Colonic mucosa (tissue), 4 donors: ENCODE data around the gene ERBB2. TPM values are rescaled to one million over a fixed set of nuclear protein-coding genes. Genes with fewer than 3 reads are reported as not detected.
A peak's percentile ranks its signal among the peaks of the same experiment; 100 is the strongest.

Source experiments
- DNase-seq: peaks from one replicate; pipeline ENCODE4 v3.0.0-alpha.2; 2020
- H3K27ac ChIP-seq: fragments of 200-600 bp; one replicate; pipeline ENCODE4 v1.8.0; 2021
- H3K27me3 ChIP-seq: fragments of 200-600 bp; one replicate; pipeline ENCODE4 v1.8.0; 2021
- H3K36me3 ChIP-seq: fragments of 200-600 bp; one replicate; pipeline ENCODE4 v1.8.0; 2021
- H3K4me1 ChIP-seq: fragments of 200-600 bp; one replicate; pipeline ENCODE4 v1.8.0; 2021; ENCODE audit warnings: mild to moderate bottlenecking
- H3K4me3 ChIP-seq: fragments of 200-600 bp; one replicate; pipeline ENCODE4 v1.8.0; 2021
- H3K9ac ChIP-seq, 2 donors: one replicate each; pipeline ENCODE4 v1.7.0; 2013; ENCODE audit warnings: control low read depth in 2 of 2, low read depth in 2 of 2, low read length in 2 of 2
- H3K9me3 ChIP-seq: fragments of 200-600 bp; one replicate; pipeline ENCODE4 v1.8.0; 2021
- CTCF ChIP-seq: fragments of 200-600 bp; IDR thresholded peaks from one replicate; pipeline ENCODE4 v1.8.0; 2022; ENCODE audit warnings: antibody characterized with exemption, mild to moderate bottlenecking
- intact Hi-C: fragments of 100-400 bp; cut with DNase I; formaldehyde crosslinking; loops from one replicate; pipeline ENCODE4 v1.14.1; 2022
- total RNA-seq, 2 donors: library from RNA; stranded (reverse); fragmentation: NEBNext Ultra II Directional in 1 of 2; extraction: Animal tissue kit (Norgen Biotek cat#: 25700) in 1 of 2; gene quantifications; one replicate each; pipeline ENCODE4 v1.2.1, GENCODE V29; 2021
- donor health status: healthy.
- donor health status: DM: no; HTN: no; CAD: no.
- donor health status: DM: no; HTN: no; CAD: no.

The ERBB2 gene
- total RNA-seq, 2 donors from 2014 or later = 153 to 174 TPM

GRCh38 chr17:39653662-39654331, 46.1 kb upstream of the ERBB2 start:
- Histone ChIP-seq H3K4me3 (no peak overlapping the region), H3K9me3 (no peaks in the 10 kb centered on the region), H3K27ac (no peak overlapping the region), H3K9ac (peak overlapping the region; percentile 31 to 34), H3K4me1 (peaks cover 30% of the 10 kb centered on the region), H3K36me3 (no peaks in the 10 kb centered on the region), H3K27me3 (no peaks in the 10 kb centered on the region)
- peak; percentile 90 for DNase-seq
- peak; percentile 88 for TF ChIP-seq CTCF
- intact Hi-C loops = no loop called here

DNA sequence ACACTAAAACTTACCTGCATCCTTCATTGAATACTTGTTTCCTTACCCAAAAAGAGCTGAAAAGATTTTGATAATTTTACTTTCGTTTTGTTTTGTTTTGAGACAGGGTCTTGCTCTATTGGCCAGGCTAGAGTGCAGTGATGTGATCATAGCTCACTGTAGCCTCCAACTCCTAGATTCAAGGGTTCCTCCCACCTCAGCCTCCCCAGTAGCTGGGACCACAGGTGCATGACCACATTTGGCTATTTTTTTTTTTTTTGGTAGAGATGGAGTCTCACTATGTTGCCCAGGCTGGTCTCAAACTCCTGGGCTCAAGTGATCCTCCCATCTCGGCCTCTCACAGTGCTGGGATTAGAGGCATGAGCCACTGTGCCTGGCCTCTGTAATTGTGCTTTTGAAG, 44.8 kb upstream of the ERBB2 start:
- H3K27me3 ChIP-seq = no peaks in the 10 kb centered on the region
- DNase-seq = no peak
- no peaks in the 10 kb centered on the region for H3K36me3 ChIP-seq
- no peak for TF ChIP-seq CTCF
- H3K9ac ChIP-seq = no peak overlapping the region
- no peak overlapping the region for H3K4me3 ChIP-seq
- intact Hi-C loops = no loop called here
- H3K27ac ChIP-seq = no peak overlapping the region
- peaks cover 30% of the 10 kb centered on the region for H3K4me1 ChIP-seq
- no peaks in the 10 kb centered on the region for H3K9me3 ChIP-seq

DNA sequence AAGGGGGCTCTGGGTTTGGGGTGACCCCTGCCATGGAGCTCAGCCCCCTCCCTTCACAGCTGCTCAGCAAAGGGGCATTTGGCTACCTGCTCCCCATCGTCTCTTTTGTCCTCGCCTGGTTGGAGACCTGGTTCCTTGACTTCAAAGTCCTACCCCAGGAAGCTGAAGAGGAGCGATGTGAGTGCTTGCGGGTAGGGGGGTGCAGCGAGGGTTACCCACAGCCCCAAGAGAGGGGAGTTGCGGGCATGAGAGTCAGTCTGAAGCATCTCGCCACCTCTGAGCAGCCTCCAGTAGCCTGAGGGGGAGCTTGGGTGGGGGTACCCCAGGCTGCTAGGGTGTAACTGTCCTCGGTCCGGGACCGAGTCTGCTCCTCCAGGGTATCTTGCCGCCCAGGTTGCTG, 41.5 kb upstream of the ERBB2 start:
- no peak overlapping the region for H3K9ac ChIP-seq
- TF ChIP-seq CTCF = no peak
- H3K9me3 ChIP-seq = no peaks in the 10 kb centered on the region
- H3K27ac ChIP-seq = no peak overlapping the region
- intact Hi-C loops = no loop called here
- H3K27me3 ChIP-seq = no peaks in the 10 kb centered on the region
- no peak for DNase-seq
- H3K4me3 ChIP-seq = no peak overlapping the region
- H3K4me1 ChIP-seq = peaks cover 10% of the 10 kb centered on the region
- peaks cover 5% of the 10 kb centered on the region for H3K36me3 ChIP-seq

DNA sequence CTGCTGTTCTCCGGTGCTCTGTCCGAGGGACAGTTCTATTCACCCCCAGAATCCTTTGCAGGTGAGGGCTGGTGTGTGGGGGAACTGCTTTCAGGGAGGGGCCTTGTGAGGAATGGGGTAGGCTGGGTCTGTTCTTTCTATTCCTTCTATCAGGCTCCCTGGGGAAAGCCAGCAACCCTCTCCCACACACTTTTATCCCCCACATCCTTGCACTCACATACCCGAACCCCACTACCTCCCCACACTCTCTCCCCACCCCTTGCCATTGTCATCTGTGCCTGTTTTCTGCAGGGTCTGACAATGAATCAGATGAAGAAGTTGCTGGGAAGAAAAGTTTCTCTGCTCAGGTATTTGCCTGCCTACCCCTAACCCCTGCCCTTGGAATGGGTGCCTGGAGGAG, 41.1 kb upstream of the ERBB2 start:
- Histone ChIP-seq H3K27ac (no peak overlapping the region), H3K4me3 (no peak overlapping the region), H3K9ac (no peak overlapping the region), H3K27me3 (no peaks in the 10 kb centered on the region), H3K36me3 (peaks cover 5% of the 10 kb centered on the region), H3K4me1 (peaks cover 12% of the 10 kb centered on the region), H3K9me3 (no peaks in the 10 kb centered on the region)
- no peak for DNase-seq
- intact Hi-C loops = no loop called here
- TF ChIP-seq CTCF = no peak

GRCh38 chr17:39659279-39660010, 40.4 kb upstream of the ERBB2 start:
- Histone ChIP-seq H3K9ac (no peak overlapping the region), H3K9me3 (no peaks in the 10 kb centered on the region), H3K27me3 (no peaks in the 10 kb centered on the region), H3K4me3 (no peak overlapping the region), H3K4me1 (peaks cover 18% of the 10 kb centered on the region), H3K36me3 (peaks cover 5% of the 10 kb centered on the region), H3K27ac (no peak overlapping the region)
- no peak for TF ChIP-seq CTCF
- no peak for DNase-seq
- intact Hi-C loops = no loop called here
